ENCODE results near the gene MOSPD2.

Gene MOSPD2

GRCh38 chrX:14872355-14872754, 866 bp upstream of the MOSPD2 start:
- DNase-seq = peak; percentile 4
- TF ChIP-seq CTCF (IDR thresholded peaks at IDR 0.05; ENCODE audit: low read depth, low read length) = no peak

GRCh38 chrX:14873676-14874049, 442 bp downstream of the MOSPD2 start:
- Histone ChIP-seq H3K27me3 (no peaks in the 10 kb centered on the region), H3K36me3 (no peaks in the 10 kb centered on the region), H3K4me3 (ENCODE audit: low read depth, low read length) (peak overlapping the region; percentile 79), H3K9me3 (no peaks in the 10 kb centered on the region), H3K4me1 (no peaks in the 10 kb centered on the region)
- TF ChIP-seq CTCF (IDR thresholded peaks at IDR 0.05; ENCODE audit: low read depth, low read length) = no peak
- no peak for DNase-seq

More at GRCh38 chrX:14872355-14872754, 866 bp upstream of the MOSPD2 start:
- Histone ChIP-seq H3K27me3 (no peaks in the 10 kb centered on the region), H3K4me1 (no peaks in the 10 kb centered on the region), H3K36me3 (no peaks in the 10 kb centered on the region), H3K4me3 (ENCODE audit: low read depth, low read length) (peak overlapping the region; percentile 80), H3K9me3 (no peaks in the 10 kb centered on the region)

- Histone ChIP-seq H3K9me3 (no peaks in the 10 kb centered on the region), H3K4me3 (ENCODE audit: low read depth, low read length) (no peak overlapping the region), H3K36me3 (no peaks in the 10 kb centered on the region), H3K27me3 (no peaks in the 10 kb centered on the region), H3K4me1 (no peaks in the 10 kb centered on the region)
- DNase-seq = no peak
- TF ChIP-seq CTCF (IDR thresholded peaks at IDR 0.05; ENCODE audit: low read depth, low read length) = no peak
Observed at GRCh38 chrX:14875624-14876023, 2.4 kb downstream of the MOSPD2 start.

- H3K36me3 ChIP-seq = no peaks in the 10 kb centered on the region
- H3K27me3 ChIP-seq = no peaks in the 10 kb centered on the region
- no peak for TF ChIP-seq CTCF (IDR thresholded peaks at IDR 0.05; ENCODE audit: low read depth, low read length)
- no peak overlapping the region for H3K4me3 ChIP-seq (ENCODE audit: low read depth, low read length)
- DNase-seq = no peak
- no peaks in the 10 kb centered on the region for H3K9me3 ChIP-seq
- no peaks in the 10 kb centered on the region for H3K4me1 ChIP-seq
Observed at GRCh38 chrX:14883826-14884225, 10.6 kb downstream of the MOSPD2 start.

- no peak for DNase-seq
- H3K9me3 ChIP-seq = no peaks in the 10 kb centered on the region
- no peaks in the 10 kb centered on the region for H3K36me3 ChIP-seq
- TF ChIP-seq CTCF (IDR thresholded peaks at IDR 0.05; ENCODE audit: low read depth, low read length) = no peak
- H3K4me1 ChIP-seq = no peaks in the 10 kb centered on the region
- H3K4me3 ChIP-seq (ENCODE audit: low read depth, low read length) = no peak overlapping the region
- H3K27me3 ChIP-seq = no peaks in the 10 kb centered on the region
Observed at GRCh38 chrX:14884714-14885113, 11.5 kb downstream of the MOSPD2 start.

- Histone ChIP-seq H3K4me3 (ENCODE audit: low read depth, low read length) (no peak overlapping the region), H3K9me3 (no peaks in the 10 kb centered on the region), H3K4me1 (no peaks in the 10 kb centered on the region), H3K27me3 (no peaks in the 10 kb centered on the region), H3K36me3 (no peaks in the 10 kb centered on the region)
- TF ChIP-seq CTCF (IDR thresholded peaks at IDR 0.05; ENCODE audit: low read depth, low read length) = no peak
- DNase-seq = no peak
Observed at GRCh38 chrX:14886252-14886651, 13.0 kb downstream of the MOSPD2 start.
